DOHH2 (cell line): Measurements from ENCODE around the gene FAM200C.

Experiments
- H3F3A ChIP-seq: fragments of 200-600 bp; sonication (generic), shearing (Covaris generic); 2 replicates; pipeline ENCODE4 v1.6.0; 2016; ENCODE audit warnings: antibody characterized with exemption, mild to moderate bottlenecking; ENCODE audit not compliant: control insufficient read depth, insufficient read depth
- H3K27ac ChIP-seq: fragments of 200-600 bp; sonication (generic); 2 replicates; pipeline ENCODE4 v1.5.1; 2014; ENCODE audit warnings: low read depth, mild to moderate bottlenecking, low read length, moderate library complexity
- H3K27me3 ChIP-seq: fragments of 200-600 bp; sonication (generic); 2 replicates; pipeline ENCODE4 v1.6.1; 2014; ENCODE audit warnings: mild to moderate bottlenecking, low read length, mixed read lengths; ENCODE audit not compliant: control insufficient read depth
- H3K36me3 ChIP-seq: fragments of 200-600 bp; sonication (generic); 2 replicates; pipeline ENCODE4 v1.6.1; 2014; ENCODE audit warnings: mild to moderate bottlenecking, low read length, moderate library complexity, mixed read lengths; ENCODE audit not compliant: control insufficient read depth
- H3K4me1 ChIP-seq: fragments of 200-600 bp; sonication (generic); 2 replicates; pipeline ENCODE4 v1.6.1; 2014; ENCODE audit warnings: mild to moderate bottlenecking, low read length, mixed read lengths; ENCODE audit not compliant: control insufficient read depth
- H3K4me2 ChIP-seq: fragments of 200-600 bp; sonication (generic); 2 replicates; pipeline ENCODE4 v1.6.0; 2014; ENCODE audit warnings: mild to moderate bottlenecking, low read length, moderate library complexity
- H3K4me3 ChIP-seq: fragments of 200-600 bp; sonication (generic); 2 replicates; pipeline ENCODE4 v1.5.1; 2014; ENCODE audit warnings: mild to moderate bottlenecking, low read length, mixed read lengths
- H3K79me2 ChIP-seq: fragments of 200-600 bp; sonication (generic); 2 replicates; pipeline ENCODE4 v1.6.1; 2014; ENCODE audit warnings: mild to moderate bottlenecking, low read length, mixed read lengths; ENCODE audit not compliant: control insufficient read depth
- H3K9me2 ChIP-seq: fragments of 200-600 bp; sonication (generic); replicated peaks from 2 replicates; pipeline ENCODE4 v1.6.1; 2014; ENCODE audit warnings: mild to moderate bottlenecking, low read length, mixed read lengths; ENCODE audit not compliant: control insufficient read depth
- H3K9me3 ChIP-seq: fragments of 200-600 bp; sonication (generic); 2 replicates; pipeline ENCODE4 v1.6.1; 2014; ENCODE audit warnings: antibody characterized with exemption, low read length, mixed read lengths; ENCODE audit not compliant: control insufficient read depth, insufficient read depth
- H4K20me1 ChIP-seq: fragments of 200-600 bp; sonication (generic); 2 replicates; pipeline ENCODE4 v1.6.0; 2014; ENCODE audit warnings: low read depth, mild to moderate bottlenecking, antibody characterized with exemption, low read length, moderate library complexity; ENCODE audit not compliant: control insufficient read depth, insufficient read depth
- EZH2phosphoT487 ChIP-seq: fragments of 200-600 bp; sonication (generic); IDR thresholded peaks from 2 replicates; pipeline ENCODE4 v1.6.1; 2017; ENCODE audit warnings: borderline replicate concordance, mild to moderate bottlenecking, antibody characterized with exemption, low read length, moderate library complexity, mixed read lengths
- TF ChIP-seq, protein P1 (sequence below): fragments of 200-600 bp; sonication (generic); IDR thresholded peaks from one replicate; pipeline ENCODE4 v1.5.1; 2014; ENCODE audit warnings: antibody characterized with exemption, mild to moderate bottlenecking, low read depth, low read length; ENCODE audit not compliant: poor library complexity, severe bottlenecking

The FAM200C gene

DNA sequence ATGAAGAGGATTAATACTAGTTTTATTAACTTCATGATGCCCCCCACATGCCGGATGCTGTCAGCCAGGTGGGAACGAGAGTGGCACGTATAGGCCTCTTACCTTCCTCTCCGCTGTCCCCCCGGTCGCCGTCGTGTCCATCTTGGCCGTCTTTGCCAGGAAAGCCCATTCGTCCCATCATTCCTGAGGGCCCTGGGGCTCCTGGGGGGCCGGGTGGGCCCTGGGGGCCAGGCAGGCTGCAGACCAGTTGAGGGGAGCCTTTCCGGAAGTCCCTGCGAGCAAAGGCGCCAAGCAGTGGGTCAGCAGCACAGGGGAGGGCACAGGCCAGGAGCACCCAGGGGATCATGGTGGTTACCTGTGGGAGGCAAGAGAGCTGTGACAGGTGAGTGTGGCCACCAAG lies 45.2 kb downstream of the FAM200C start:
- H3K27ac ChIP-seq: no peak overlapping the region
- no peak overlapping the region for H3K4me2 ChIP-seq
- H3F3A ChIP-seq: no peaks in the 10 kb centered on the region
- no peaks in the 10 kb centered on the region for H3K79me2 ChIP-seq
- no peaks in the 10 kb centered on the region for H3K9me2 ChIP-seq
- no peaks in the 10 kb centered on the region for H3K9me3 ChIP-seq
- peaks cover 6% of the 10 kb centered on the region; the same call in 1 of the 2 replicates for H3K27me3 ChIP-seq
- no peak for TF ChIP-seq EZH2phosphoT487
- TF ChIP-seq, protein P1, sequence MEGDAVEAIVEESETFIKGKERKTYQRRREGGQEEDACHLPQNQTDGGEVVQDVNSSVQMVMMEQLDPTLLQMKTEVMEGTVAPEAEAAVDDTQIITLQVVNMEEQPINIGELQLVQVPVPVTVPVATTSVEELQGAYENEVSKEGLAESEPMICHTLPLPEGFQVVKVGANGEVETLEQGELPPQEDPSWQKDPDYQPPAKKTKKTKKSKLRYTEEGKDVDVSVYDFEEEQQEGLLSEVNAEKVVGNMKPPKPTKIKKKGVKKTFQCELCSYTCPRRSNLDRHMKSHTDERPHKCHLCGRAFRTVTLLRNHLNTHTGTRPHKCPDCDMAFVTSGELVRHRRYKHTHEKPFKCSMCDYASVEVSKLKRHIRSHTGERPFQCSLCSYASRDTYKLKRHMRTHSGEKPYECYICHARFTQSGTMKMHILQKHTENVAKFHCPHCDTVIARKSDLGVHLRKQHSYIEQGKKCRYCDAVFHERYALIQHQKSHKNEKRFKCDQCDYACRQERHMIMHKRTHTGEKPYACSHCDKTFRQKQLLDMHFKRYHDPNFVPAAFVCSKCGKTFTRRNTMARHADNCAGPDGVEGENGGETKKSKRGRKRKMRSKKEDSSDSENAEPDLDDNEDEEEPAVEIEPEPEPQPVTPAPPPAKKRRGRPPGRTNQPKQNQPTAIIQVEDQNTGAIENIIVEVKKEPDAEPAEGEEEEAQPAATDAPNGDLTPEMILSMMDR: no peak
- no peaks in the 10 kb centered on the region for H4K20me1 ChIP-seq
- no peaks in the 10 kb centered on the region for H3K4me1 ChIP-seq
- no peak overlapping the region for H3K4me3 ChIP-seq
- H3K36me3 ChIP-seq: no peaks in the 10 kb centered on the region

DNA sequence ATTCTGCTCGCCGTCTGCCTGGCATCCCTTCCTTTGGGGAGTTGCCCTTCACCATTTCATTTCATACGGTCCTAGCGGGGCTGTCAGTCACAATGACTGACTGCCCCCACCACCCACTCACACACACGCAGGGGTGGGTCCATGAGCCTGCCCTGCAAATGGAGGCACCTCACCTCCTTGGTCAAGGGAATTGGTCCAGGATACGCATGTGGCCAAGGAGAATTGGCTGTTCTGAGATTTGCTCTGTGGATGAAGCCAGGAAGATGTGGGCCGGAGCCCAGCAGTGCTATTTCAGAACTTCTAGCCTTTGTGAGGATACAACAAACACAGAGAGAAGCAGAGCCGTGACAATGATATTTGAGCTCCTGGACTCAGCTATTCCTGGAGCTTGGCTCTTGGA lies 46.5 kb downstream of the FAM200C start:
- Histone ChIP-seq H3K9me2 (no peaks in the 10 kb centered on the region), H3K27me3 (no peaks in the 10 kb centered on the region), H4K20me1 (no peaks in the 10 kb centered on the region), H3K79me2 (no peaks in the 10 kb centered on the region), H3K9me3 (no peaks in the 10 kb centered on the region), H3K4me3 (no peak overlapping the region), H3K36me3 (no peaks in the 10 kb centered on the region), H3F3A (no peaks in the 10 kb centered on the region), H3K4me2 (no peak overlapping the region), H3K4me1 (no peaks in the 10 kb centered on the region), H3K27ac (no peak overlapping the region)
- no peak for TF ChIP-seq EZH2phosphoT487
- TF ChIP-seq, protein P1: no peak

- H3K9me2 ChIP-seq: no peaks in the 10 kb centered on the region
- H3K79me2 ChIP-seq: no peaks in the 10 kb centered on the region
- no peak overlapping the region for H3K4me3 ChIP-seq
- H3K4me1 ChIP-seq: no peaks in the 10 kb centered on the region
- no peak overlapping the region for H3K27ac ChIP-seq
- H3K4me2 ChIP-seq: no peak overlapping the region
- no peaks in the 10 kb centered on the region for H4K20me1 ChIP-seq
- H3K36me3 ChIP-seq: no peaks in the 10 kb centered on the region
- H3K9me3 ChIP-seq: no peaks in the 10 kb centered on the region
- H3F3A ChIP-seq: no peaks in the 10 kb centered on the region
- no peak for TF ChIP-seq EZH2phosphoT487
- TF ChIP-seq, protein P1: no peak
- H3K27me3 ChIP-seq: no peaks in the 10 kb centered on the region
Measured at GRCh38 chr5:160352308-160352707, 47.5 kb downstream of the FAM200C start.

DNA sequence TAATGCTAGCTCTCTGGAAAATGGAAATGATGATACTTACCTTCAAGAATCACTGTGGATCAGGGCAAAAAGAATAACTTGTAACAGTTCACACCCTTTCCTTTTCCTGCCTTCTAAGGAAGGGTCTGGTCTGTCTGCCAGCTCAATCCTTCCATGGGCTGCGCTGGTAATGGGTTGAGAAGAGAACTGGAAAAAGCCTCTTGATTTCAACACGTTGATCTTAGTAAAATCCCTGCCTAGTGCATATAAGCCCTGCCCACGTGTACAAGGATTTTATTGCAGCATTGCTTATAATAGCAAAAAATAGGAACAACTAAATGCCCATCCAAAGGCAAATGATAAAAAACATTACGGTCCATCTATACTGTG lies 49.9 kb downstream of the FAM200C start:
- no peak overlapping the region for H3K27ac ChIP-seq
- TF ChIP-seq EZH2phosphoT487: no peak
- TF ChIP-seq, protein P1: no peak

More for the DNA sequence above, 49.9 kb downstream of the FAM200C start:
- H3K9me2 ChIP-seq: no peaks in the 10 kb centered on the region
- H3K9me3 ChIP-seq: no peaks in the 10 kb centered on the region
- no peaks in the 10 kb centered on the region for H4K20me1 ChIP-seq
- no peak overlapping the region for H3K4me3 ChIP-seq
- no peaks in the 10 kb centered on the region for H3K4me1 ChIP-seq
- no peaks in the 10 kb centered on the region for H3F3A ChIP-seq
- no peaks in the 10 kb centered on the region for H3K36me3 ChIP-seq
- no peaks in the 10 kb centered on the region for H3K27me3 ChIP-seq
- H3K4me2 ChIP-seq: no peak overlapping the region
- H3K79me2 ChIP-seq: no peaks in the 10 kb centered on the region
